Activated CD4-positive, alpha-beta T cell treated with anti-CD3 and anti-CD28 coated beads for 48 hours (primary cell): ENCODE data around the gene NUP62.
"Not testable (repeated sequence)": the region's sequence is repeated elsewhere in the genome, so short reads cannot be mapped to it uniquely, and the experiment has no call there.

Experiments
- DNase-seq: peaks from one replicate; pipeline ENCODE4 v3.0.0-alpha.2; 2020

The NUP62 gene

GRCh38 chr19:49950956-49951526, 21.7 kb upstream of the NUP62 start:
- DNase-seq, result no peak

GRCh38 chr19:49950590-49950948, 21.3 kb upstream of the NUP62 start:
- DNase-seq, result no peak

GRCh38 chr19:49949742-49950589, 20.7 kb upstream of the NUP62 start:
- no peak for DNase-seq

GRCh38 chr19:49946415-49946814, 17.1 kb upstream of the NUP62 start:
- DNase-seq, result no peak

GRCh38 chr19:49944567-49944966, 15.3 kb upstream of the NUP62 start:
- peak; percentile 25 for DNase-seq

GRCh38 chr19:49940482-49940791, 11.1 kb upstream of the NUP62 start:
- DNase-seq, result no peak

GRCh38 chr19:49939721-49940481, 10.6 kb upstream of the NUP62 start:
- DNase-seq, result peak; percentile 25

- DNase-seq, result no peak
Measured at GRCh38 chr19:49938662-49939061, 9.4 kb upstream of the NUP62 start.

- peak; percentile 87 for DNase-seq
Measured at GRCh38 chr19:49937750-49938381, 8.6 kb upstream of the NUP62 start.

- DNase-seq, result no peak
Measured at GRCh38 chr19:49936549-49936948, 7.2 kb upstream of the NUP62 start.

- no peak for DNase-seq
Measured at GRCh38 chr19:49933643-49934042, 4.3 kb upstream of the NUP62 start.

- peak; percentile 39 for DNase-seq
Measured at GRCh38 chr19:49932731-49933131, 3.4 kb upstream of the NUP62 start.

- no peak for DNase-seq
Measured at GRCh38 chr19:49932041-49932451, 2.7 kb upstream of the NUP62 start.

GRCh38 chr19:49931293-49932040, 2.2 kb upstream of the NUP62 start:
- no peak for DNase-seq

GRCh38 chr19:49930483-49931011, 1.2 kb upstream of the NUP62 start:
- DNase-seq, result peak; percentile 37

GRCh38 chr19:49929611-49930482, 543 bp upstream of the NUP62 start:
- DNase-seq, result peak; percentile 96

- DNase-seq, result no peak
Measured at GRCh38 chr19:49927526-49928264, 1.6 kb downstream of the NUP62 start.

GRCh38 chr19:49926515-49926914, 2.8 kb downstream of the NUP62 start:
- no peak for DNase-seq

- DNase-seq, result no peak
Measured at GRCh38 chr19:49925486-49925885, 3.8 kb downstream of the NUP62 start.

GRCh38 chr19:49924881-49925210, 4.5 kb downstream of the NUP62 start:
- not testable (repeated sequence) for DNase-seq
